Loucy (cell line): ENCODE data around the gene RBM44.
"Not testable (repeated sequence)": the region's sequence is repeated elsewhere in the genome, so short reads cannot be mapped to it uniquely, and the experiment has no call there.

Experiments
- H2AFZ ChIP-seq: fragments of 200-600 bp; sonication (generic); 2 replicates; pipeline ENCODE4 v1.6.0; 2016; ENCODE audit warnings: antibody characterized with exemption, mild to moderate bottlenecking, low read length, moderate library complexity
- H3F3A ChIP-seq: fragments of 200-600 bp; 2 replicates; pipeline ENCODE4 v1.6.0; 2016; ENCODE audit warnings: antibody characterized with exemption, low read depth, mild to moderate bottlenecking
- H3K27me3 ChIP-seq: fragments of 200-600 bp; sonication (generic); 2 replicates; pipeline ENCODE4 v1.6.1; 2014; ENCODE audit warnings: low read length, mild to moderate bottlenecking; ENCODE audit not compliant: insufficient read depth, poor library complexity, severe bottlenecking
- H3K36me3 ChIP-seq: fragments of 200-600 bp; sonication (generic); 2 replicates; pipeline ENCODE4 v1.6.1; 2016; ENCODE audit warnings: low read length; ENCODE audit not compliant: insufficient read depth
- H3K4me1 ChIP-seq: fragments of 200-600 bp; sonication (generic); 2 replicates; pipeline ENCODE4 v1.5.1; 2014; ENCODE audit warnings: low read length, mild to moderate bottlenecking; ENCODE audit not compliant: insufficient read depth, poor library complexity, severe bottlenecking
- H3K4me2 ChIP-seq: fragments of 200-600 bp; sonication (generic); 2 replicates; pipeline ENCODE4 v1.6.0; 2014; ENCODE audit warnings: antibody characterized with exemption, low read length, low read depth, mild to moderate bottlenecking; ENCODE audit not compliant: poor library complexity, severe bottlenecking
- H3K4me3 ChIP-seq: fragments of 200-600 bp; sonication (generic); 2 replicates; pipeline ENCODE4 v1.5.1; 2014; ENCODE audit warnings: low read length, mild to moderate bottlenecking, mixed read lengths; ENCODE audit not compliant: poor library complexity, severe bottlenecking
- H3K79me2 ChIP-seq: fragments of 200-600 bp; sonication (generic); 2 replicates; pipeline ENCODE4 v1.6.1; 2014; ENCODE audit warnings: low read length; ENCODE audit not compliant: insufficient read depth
- H3K9ac ChIP-seq: fragments of 200-600 bp; sonication (generic); 2 replicates; pipeline ENCODE4 v1.6.0; 2014; ENCODE audit warnings: mild to moderate bottlenecking, low read depth, low read length, moderate library complexity; ENCODE audit not compliant: poor library complexity, severe bottlenecking
- H3K9me2 ChIP-seq: fragments of 200-600 bp; sonication (generic); replicated peaks from 2 replicates; pipeline ENCODE4 v1.6.1; 2016; ENCODE audit warnings: low read depth, low read length, mixed read lengths
- H3K9me3 ChIP-seq: fragments of 200-600 bp; sonication (generic); 2 replicates; pipeline ENCODE4 v1.6.1; 2014; ENCODE audit warnings: mild to moderate bottlenecking, antibody characterized with exemption, low read length, low read depth; ENCODE audit not compliant: insufficient read depth
- H4K20me1 ChIP-seq: fragments of 200-600 bp; sonication (generic); 2 replicates; pipeline ENCODE4 v1.6.0; 2014; ENCODE audit warnings: antibody characterized with exemption, low read length, mild to moderate bottlenecking; ENCODE audit not compliant: insufficient read depth, poor library complexity, severe bottlenecking
- EZH2phosphoT487 ChIP-seq: fragments of 200-600 bp; IDR thresholded peaks from 2 replicates; pipeline ENCODE4 v1.6.1; 2018; ENCODE audit warnings: antibody characterized with exemption, mild to moderate bottlenecking, moderate library complexity, borderline replicate concordance
- TF ChIP-seq, protein P1 (sequence below): fragments of 200-600 bp; sonication (generic); conservative IDR thresholded peaks from 2 replicates; pipeline ENCODE4 v1.5.1; 2014; ENCODE audit warnings: mild to moderate bottlenecking, antibody characterized with exemption, low read length

Gene RBM44

DNA sequence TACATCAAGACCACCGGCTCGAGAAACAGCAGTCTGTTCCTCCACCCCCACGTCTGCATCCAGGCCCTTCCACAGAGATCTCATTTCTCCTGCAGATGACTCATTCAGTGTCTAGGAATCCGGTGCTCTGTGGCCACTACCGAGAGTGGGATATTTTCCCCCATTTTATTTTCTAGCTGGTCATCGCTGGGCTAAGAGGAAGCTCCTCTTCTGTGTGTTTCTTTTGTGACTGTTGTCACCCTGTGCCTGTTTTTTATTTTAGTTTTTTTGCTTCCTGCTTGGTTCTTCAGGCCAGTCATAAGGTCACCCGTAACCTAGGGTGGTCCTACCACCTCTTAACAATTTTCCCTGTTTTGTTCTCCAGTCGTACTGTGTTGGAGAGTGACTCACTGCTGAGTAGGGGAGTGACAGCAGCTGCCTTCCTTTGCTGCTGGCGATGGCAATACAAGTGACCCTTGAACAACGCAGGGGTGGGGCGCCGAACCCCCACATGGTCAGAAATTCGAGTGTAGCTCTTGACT is 67.6 kb downstream of the RBM44 start:
- H3K4me2 ChIP-seq = no peak overlapping the region
- H3K36me3 ChIP-seq = no peaks in the 10 kb centered on the region
- H3K9me3 ChIP-seq = no peaks in the 10 kb centered on the region
- H3K9ac ChIP-seq = no peak overlapping the region
- no peaks in the 10 kb centered on the region for H4K20me1 ChIP-seq
- H3K27me3 ChIP-seq = no peaks in the 10 kb centered on the region
- H2AFZ ChIP-seq = peak overlapping the region; percentile 25; the same call in 1 of the 2 replicates
- H3K79me2 ChIP-seq = no peaks in the 10 kb centered on the region
- TF ChIP-seq, protein P1, sequence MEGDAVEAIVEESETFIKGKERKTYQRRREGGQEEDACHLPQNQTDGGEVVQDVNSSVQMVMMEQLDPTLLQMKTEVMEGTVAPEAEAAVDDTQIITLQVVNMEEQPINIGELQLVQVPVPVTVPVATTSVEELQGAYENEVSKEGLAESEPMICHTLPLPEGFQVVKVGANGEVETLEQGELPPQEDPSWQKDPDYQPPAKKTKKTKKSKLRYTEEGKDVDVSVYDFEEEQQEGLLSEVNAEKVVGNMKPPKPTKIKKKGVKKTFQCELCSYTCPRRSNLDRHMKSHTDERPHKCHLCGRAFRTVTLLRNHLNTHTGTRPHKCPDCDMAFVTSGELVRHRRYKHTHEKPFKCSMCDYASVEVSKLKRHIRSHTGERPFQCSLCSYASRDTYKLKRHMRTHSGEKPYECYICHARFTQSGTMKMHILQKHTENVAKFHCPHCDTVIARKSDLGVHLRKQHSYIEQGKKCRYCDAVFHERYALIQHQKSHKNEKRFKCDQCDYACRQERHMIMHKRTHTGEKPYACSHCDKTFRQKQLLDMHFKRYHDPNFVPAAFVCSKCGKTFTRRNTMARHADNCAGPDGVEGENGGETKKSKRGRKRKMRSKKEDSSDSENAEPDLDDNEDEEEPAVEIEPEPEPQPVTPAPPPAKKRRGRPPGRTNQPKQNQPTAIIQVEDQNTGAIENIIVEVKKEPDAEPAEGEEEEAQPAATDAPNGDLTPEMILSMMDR = no peak
- no peak for TF ChIP-seq EZH2phosphoT487
- H3K9me2 ChIP-seq = no peaks in the 10 kb centered on the region
- H3F3A ChIP-seq = no peaks in the 10 kb centered on the region
- no peak overlapping the region for H3K4me3 ChIP-seq
- peaks cover 12% of the 10 kb centered on the region for H3K4me1 ChIP-seq

DNA sequence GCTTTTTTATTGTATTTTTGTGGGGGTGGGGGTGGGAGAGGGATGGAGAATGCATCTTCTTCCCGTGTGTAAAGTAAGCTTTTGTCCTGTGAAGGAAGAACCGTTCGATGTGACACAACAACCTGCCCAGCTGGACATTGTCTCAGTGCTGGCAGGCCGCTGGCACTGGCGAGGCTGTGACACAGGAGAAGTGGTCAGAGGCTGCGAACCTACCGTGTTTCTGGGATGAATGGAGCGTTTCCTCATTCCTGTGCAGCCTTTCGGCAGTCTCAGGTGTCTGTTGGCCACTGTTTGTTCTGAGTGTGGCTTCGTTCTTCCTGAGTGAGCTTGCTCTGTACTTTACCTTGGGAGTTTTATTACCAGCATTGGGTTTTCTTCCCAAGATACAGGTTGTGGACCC is 68.9 kb downstream of the RBM44 start:
- H2AFZ ChIP-seq = no peak overlapping the region
- H3K79me2 ChIP-seq = no peaks in the 10 kb centered on the region
- no peak overlapping the region for H3K4me3 ChIP-seq
- H3K9ac ChIP-seq = no peak overlapping the region
- no peaks in the 10 kb centered on the region for H3K9me3 ChIP-seq
- no peaks in the 10 kb centered on the region for H3K9me2 ChIP-seq
- no peaks in the 10 kb centered on the region for H4K20me1 ChIP-seq
- H3K4me2 ChIP-seq = no peak overlapping the region
- H3K27me3 ChIP-seq = no peaks in the 10 kb centered on the region
- no peaks in the 10 kb centered on the region for H3K36me3 ChIP-seq
- peaks cover 19% of the 10 kb centered on the region for H3K4me1 ChIP-seq
- TF ChIP-seq, protein P1 = no peak
- no peaks in the 10 kb centered on the region for H3F3A ChIP-seq

GRCh38 chr2:237868074-237868473 is 69.5 kb downstream of the RBM44 start:
- H3K36me3 ChIP-seq, H3K9ac ChIP-seq, H4K20me1 ChIP-seq, H3F3A ChIP-seq, H3K4me3 ChIP-seq, H3K27me3 ChIP-seq, H3K9me2 ChIP-seq, H3K79me2 ChIP-seq, H3K9me3 ChIP-seq, H2AFZ ChIP-seq: not testable (repeated sequence)
- H3K4me2 ChIP-seq = peak overlapping the region; percentile 15
- H3K4me1 ChIP-seq = peaks cover 19% of the 10 kb centered on the region

DNA sequence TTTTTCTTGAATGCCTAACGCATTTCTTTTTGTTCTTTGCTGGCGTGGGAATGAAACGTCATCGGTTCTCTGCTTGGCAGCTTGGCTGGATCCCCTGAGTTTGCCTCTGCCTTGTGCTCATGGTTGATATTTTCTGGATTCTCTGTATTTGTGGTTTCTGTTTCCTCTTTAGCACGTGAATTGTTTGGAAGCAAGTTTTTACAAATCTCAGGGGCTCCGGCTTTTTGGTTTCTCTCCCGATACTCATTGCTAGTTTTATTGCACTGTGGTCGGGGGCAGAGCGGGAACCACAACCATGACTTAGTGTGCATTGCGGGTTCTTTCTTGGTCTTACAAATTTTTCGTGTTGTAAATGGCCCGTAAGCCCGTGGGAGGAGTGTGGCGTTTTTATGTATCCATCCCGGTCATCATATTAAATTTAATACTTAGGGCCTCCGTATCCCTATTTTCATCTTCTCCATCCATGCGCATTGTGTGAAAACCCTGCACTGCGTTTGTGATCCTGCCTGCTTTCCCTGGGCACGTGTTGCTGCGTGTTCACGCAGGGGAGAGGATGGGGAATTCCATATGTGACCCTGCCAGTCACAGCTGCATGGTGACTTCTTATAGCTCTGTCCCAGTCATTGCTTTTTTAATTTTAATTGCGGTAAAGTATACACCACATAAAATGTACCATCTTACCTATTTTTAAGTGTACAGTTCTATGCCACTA is 70.2 kb downstream of the RBM44 start:
- TF ChIP-seq EZH2phosphoT487 = no peak
- TF ChIP-seq, protein P1 = no peak
- H3K9ac ChIP-seq = no peak overlapping the region

More for the DNA sequence above, 70.2 kb downstream of the RBM44 start:
- Histone ChIP-seq H3K9me3 (no peaks in the 10 kb centered on the region), H3K4me3 (no peak overlapping the region), H3K27me3 (no peaks in the 10 kb centered on the region), H2AFZ (no peak overlapping the region), H3K36me3 (no peaks in the 10 kb centered on the region), H4K20me1 (no peaks in the 10 kb centered on the region), H3K9me2 (no peaks in the 10 kb centered on the region), H3K79me2 (no peaks in the 10 kb centered on the region), H3K4me2 (peak overlapping the region; percentile 15), H3F3A (no peaks in the 10 kb centered on the region), H3K4me1 (peaks cover 19% of the 10 kb centered on the region)
